Osteocyte (in vitro differentiated cells): ENCODE measurements around the gene PLCD3. TPM values are rescaled to one million over a fixed set of nuclear protein-coding genes. Genes with fewer than 3 reads are reported as not detected.

Source experiments
- DNase-seq: peaks from one replicate; pipeline ENCODE4 v3.0.0; 2021; ENCODE audit warnings: mixed read lengths; ENCODE audit not compliant: unreplicated experiment; ENCODE audit errors: extremely low spot score
- H3K27ac Mint-ChIP-seq: one replicate; pipeline ENCODE4 v1.8.0; 2021; ENCODE audit warnings: mild to moderate bottlenecking, mixed read lengths; ENCODE audit not compliant: unreplicated experiment
- H3K27me3 Mint-ChIP-seq: one replicate; pipeline ENCODE4 v1.8.0; 2021; ENCODE audit warnings: mixed read lengths; ENCODE audit not compliant: unreplicated experiment
- H3K36me3 Mint-ChIP-seq: one replicate; pipeline ENCODE4 v1.8.0; 2021; ENCODE audit warnings: mixed read lengths; ENCODE audit not compliant: unreplicated experiment
- H3K4me1 Mint-ChIP-seq: one replicate; pipeline ENCODE4 v1.8.0; 2021; ENCODE audit warnings: mixed read lengths; ENCODE audit not compliant: unreplicated experiment
- H3K4me3 Mint-ChIP-seq: one replicate; pipeline ENCODE4 v1.8.0; 2021; ENCODE audit warnings: mild to moderate bottlenecking, moderate library complexity, mixed read lengths; ENCODE audit not compliant: unreplicated experiment
- H3K9me3 Mint-ChIP-seq: one replicate; pipeline ENCODE4 v1.8.0; 2021; ENCODE audit warnings: mixed read lengths; ENCODE audit not compliant: unreplicated experiment
- CTCF ChIP-seq: fragments of 200-600 bp; sonication (generic); IDR thresholded peaks from 2 replicates; pipeline ENCODE4 v1.5.0; 2021; ENCODE audit warnings: antibody characterized with exemption, mild to moderate bottlenecking, moderate library complexity
- total RNA-seq: library from RNA; stranded (reverse); gene quantifications from 2 replicates; pipeline ENCODE4 v1.2.1, GENCODE V29; 2021

The PLCD3 gene
- total RNA-seq, 1 donor from 2014 or later = 111 TPM

GRCh38 chr17:45136846-45137560 is 4.7 kb upstream of the PLCD3 start:
- no peaks in the 10 kb centered on the region for H3K9me3 Mint-ChIP-seq
- no peak overlapping the region for H3K27ac Mint-ChIP-seq
- H3K27me3 Mint-ChIP-seq = no peaks in the 10 kb centered on the region
- DNase-seq = no peak
- no peaks in the 10 kb centered on the region for H3K36me3 Mint-ChIP-seq
- H3K4me3 Mint-ChIP-seq = no peak overlapping the region
- H3K4me1 Mint-ChIP-seq = peaks cover 15% of the 10 kb centered on the region
- TF ChIP-seq CTCF = no peak

GRCh38 chr17:45135978-45136791 is 3.9 kb upstream of the PLCD3 start:
- TF ChIP-seq CTCF = no peak
- Mint-ChIP-seq H3K9me3 (no peaks in the 10 kb centered on the region), H3K27me3 (no peaks in the 10 kb centered on the region), H3K4me1 (peaks cover 19% of the 10 kb centered on the region), H3K36me3 (no peaks in the 10 kb centered on the region), H3K4me3 (peak overlapping the region; percentile 76), H3K27ac (peak overlapping the region; percentile 38)
- no peak for DNase-seq

- H3K27me3 Mint-ChIP-seq = no peaks in the 10 kb centered on the region
- H3K27ac Mint-ChIP-seq = peak within 1 kb of the TSS; percentile 38
- H3K9me3 Mint-ChIP-seq = no peaks in the 10 kb centered on the region
Measured at GRCh38 chr17:45135192-45135977, 3.1 kb upstream of the PLCD3 start, which contains the start of gene ACBD4. Gene ACBD4 (plus strand): TSS chr17:45135687. CDS start chr17:45136145, 458 bp downstream.

GRCh38 chr17:45132572-45133463 is 503 bp upstream of the PLCD3 start:
- peak overlapping the region; percentile 87 for H3K4me3 Mint-ChIP-seq
- DNase-seq = peak; percentile 92
- H3K27ac Mint-ChIP-seq = peak overlapping the region; percentile 90
- H3K4me1 Mint-ChIP-seq = peaks cover 52% of the 10 kb centered on the region
- H3K9me3 Mint-ChIP-seq = no peaks in the 10 kb centered on the region
- no peaks in the 10 kb centered on the region for H3K27me3 Mint-ChIP-seq
- no peaks in the 10 kb centered on the region for H3K36me3 Mint-ChIP-seq
- peak; percentile 87 for TF ChIP-seq CTCF

More at GRCh38 chr17:45135192-45135977, 3.1 kb upstream of the PLCD3 start, which contains the start of gene ACBD4:
- TF ChIP-seq CTCF = peak; percentile 100
- no peaks in the 10 kb centered on the region for H3K36me3 Mint-ChIP-seq
- DNase-seq = peak; percentile 99
- peaks cover 27% of the 10 kb centered on the region for H3K4me1 Mint-ChIP-seq
- peak within 1 kb of the TSS; percentile 76 for H3K4me3 Mint-ChIP-seq
